Activated naive CD4-positive, alpha-beta T cell treated with anti-CD3 and anti-CD28 coated beads, Interleukin-2, amount 50 U/mL, for 72 hours (primary cell): Measurements from ENCODE around the gene NBPF4. TPM values are rescaled to one million over a fixed set of nuclear protein-coding genes. Genes with fewer than 3 reads are reported as not detected.
"Not testable (repeated sequence)": the region's sequence is repeated elsewhere in the genome, so short reads cannot be mapped to it uniquely, and the experiment has no call there.

Source experiments
- ATAC-seq, 2 donors: fragments of 150-1000 bp; cut with Tn5 transposase; 2 replicates each; pipeline ENCODE4 v1.10.0; 2021; ENCODE audit warnings: mild to moderate bottlenecking in 2 of 2, moderate library complexity in 2 of 2
- DNase-seq, 2 donors: peaks; one replicate each; pipeline ENCODE4 v3.0.0; 2021 to 2022; ENCODE audit warnings: low spot score in 2 of 2
- H3K27ac Mint-ChIP-seq, 2 donors: one replicate each; pipeline ENCODE4 v1.8.0; 2022; ENCODE audit warnings: mild to moderate bottlenecking in 2 of 2, mixed read lengths in 2 of 2
- H3K36me3 Mint-ChIP-seq, 2 donors: one replicate each; pipeline ENCODE4 v1.8.0; 2022; ENCODE audit warnings: mixed read lengths in 2 of 2
- H3K9me3 Mint-ChIP-seq, 2 donors: one replicate each; pipeline ENCODE4 v1.8.0; 2022; ENCODE audit warnings: mixed read lengths in 2 of 2
- total RNA-seq, 2 donors: library from RNA; stranded (reverse); gene quantifications; one replicate each; pipeline ENCODE4 v1.2.3, GENCODE V29; 2022

The NBPF4 gene
- total RNA-seq: not detected

- not testable (repeated sequence) for H3K36me3 Mint-ChIP-seq
Observed at GRCh38 chr1:108243976-108244375, at the start of gene NBPF4. TSS of gene NBPF4 (minus strand) at chr1:108244076. CDS start at chr1:108243761, 315 bp downstream.

GRCh38 chr1:108282528-108283257 is 38.8 kb upstream of the NBPF4 start:
- H3K36me3 Mint-ChIP-seq, H3K9me3 Mint-ChIP-seq: not testable (repeated sequence)

More at GRCh38 chr1:108243976-108244375, at the start of gene NBPF4:
- DNase-seq, H3K9me3 Mint-ChIP-seq, H3K27ac Mint-ChIP-seq, ATAC-seq: not testable (repeated sequence)

GRCh38 chr1:108272485-108273327 is 28.8 kb upstream of the NBPF4 start:
- H3K27ac Mint-ChIP-seq, DNase-seq, H3K36me3 Mint-ChIP-seq, H3K9me3 Mint-ChIP-seq: not testable (repeated sequence)
- peak; percentile 91 to 93 for ATAC-seq

More at GRCh38 chr1:108282528-108283257, 38.8 kb upstream of the NBPF4 start:
- DNase-seq, ATAC-seq, H3K27ac Mint-ChIP-seq: not testable (repeated sequence)

- ATAC-seq, DNase-seq, H3K36me3 Mint-ChIP-seq, H3K9me3 Mint-ChIP-seq, H3K27ac Mint-ChIP-seq: not testable (repeated sequence)
Observed at GRCh38 chr1:108267097-108267496, 23.2 kb upstream of the NBPF4 start.

GRCh38 chr1:108261967-108262366 is 18.1 kb upstream of the NBPF4 start:
- not testable (repeated sequence) for ATAC-seq, H3K9me3 Mint-ChIP-seq, H3K27ac Mint-ChIP-seq, H3K36me3 Mint-ChIP-seq, DNase-seq

GRCh38 chr1:108261519-108261918 is 17.6 kb upstream of the NBPF4 start:
- not testable (repeated sequence) for DNase-seq, H3K9me3 Mint-ChIP-seq, ATAC-seq, H3K27ac Mint-ChIP-seq, H3K36me3 Mint-ChIP-seq

- DNase-seq, H3K27ac Mint-ChIP-seq, ATAC-seq, H3K9me3 Mint-ChIP-seq, H3K36me3 Mint-ChIP-seq: not testable (repeated sequence)
Observed at GRCh38 chr1:108260578-108261259, 16.8 kb upstream of the NBPF4 start.

GRCh38 chr1:108255426-108255825 is 11.6 kb upstream of the NBPF4 start:
- H3K36me3 Mint-ChIP-seq, DNase-seq, H3K9me3 Mint-ChIP-seq, H3K27ac Mint-ChIP-seq: not testable (repeated sequence)
- ATAC-seq: peak; percentile 64 to 94

- H3K9me3 Mint-ChIP-seq, ATAC-seq, DNase-seq, H3K36me3 Mint-ChIP-seq, H3K27ac Mint-ChIP-seq: not testable (repeated sequence)
Observed at GRCh38 chr1:108239426-108239825, 4.5 kb downstream of the NBPF4 start.

- DNase-seq, H3K9me3 Mint-ChIP-seq, H3K27ac Mint-ChIP-seq, H3K36me3 Mint-ChIP-seq: not testable (repeated sequence)
- ATAC-seq: peak; percentile 66 to 75
Observed at GRCh38 chr1:108235308-108235707, 8.6 kb downstream of the NBPF4 start.

- not testable (repeated sequence) for H3K27ac Mint-ChIP-seq, H3K9me3 Mint-ChIP-seq, ATAC-seq, H3K36me3 Mint-ChIP-seq, DNase-seq
Observed at GRCh38 chr1:108232183-108232582, 11.7 kb downstream of the NBPF4 start.

- H3K27ac Mint-ChIP-seq, H3K9me3 Mint-ChIP-seq: not testable (repeated sequence)
Observed at GRCh38 chr1:108229976-108230375, 13.9 kb downstream of the NBPF4 start.

GRCh38 chr1:108227772-108228171 is 16.1 kb downstream of the NBPF4 start:
- H3K36me3 Mint-ChIP-seq, H3K27ac Mint-ChIP-seq, ATAC-seq, DNase-seq, H3K9me3 Mint-ChIP-seq: not testable (repeated sequence)

More at GRCh38 chr1:108229976-108230375, 13.9 kb downstream of the NBPF4 start:
- DNase-seq, ATAC-seq, H3K36me3 Mint-ChIP-seq: not testable (repeated sequence)

- not testable (repeated sequence) for DNase-seq, ATAC-seq, H3K36me3 Mint-ChIP-seq, H3K27ac Mint-ChIP-seq, H3K9me3 Mint-ChIP-seq
Observed at GRCh38 chr1:108226855-108227254, 17.0 kb downstream of the NBPF4 start.

- ATAC-seq, H3K27ac Mint-ChIP-seq, H3K9me3 Mint-ChIP-seq: not testable (repeated sequence)
Observed at GRCh38 chr1:108223226-108223625, 20.6 kb downstream of the NBPF4 start.

GRCh38 chr1:108217515-108218174 is 26.2 kb downstream of the NBPF4 start:
- not testable (repeated sequence) for ATAC-seq, H3K9me3 Mint-ChIP-seq

More at GRCh38 chr1:108223226-108223625, 20.6 kb downstream of the NBPF4 start:
- not testable (repeated sequence) for H3K36me3 Mint-ChIP-seq, DNase-seq

More at GRCh38 chr1:108217515-108218174, 26.2 kb downstream of the NBPF4 start:
- H3K36me3 Mint-ChIP-seq, DNase-seq, H3K27ac Mint-ChIP-seq: not testable (repeated sequence)
